Urinary bladder (tissue), 4 donors: Measurements from ENCODE around the gene PIGH. TPM values are rescaled to one million over a fixed set of nuclear protein-coding genes. Genes with fewer than 3 reads are reported as not detected.

Experiments used
- DNase-seq: peaks from one replicate; pipeline ENCODE4 v3.0.0-alpha.2; 2015; ENCODE audit errors: extremely low spot score
- H3K27ac ChIP-seq: one replicate; pipeline ENCODE4 v1.5.1; 2013; ENCODE audit warnings: low read depth, mild to moderate bottlenecking, moderate library complexity
- H3K36me3 ChIP-seq: one replicate; pipeline ENCODE4 v1.6.1; 2013; ENCODE audit warnings: mild to moderate bottlenecking, moderate library complexity; ENCODE audit not compliant: insufficient read depth
- H3K4me1 ChIP-seq: one replicate; pipeline ENCODE4 v1.6.1; 2013; ENCODE audit warnings: mild to moderate bottlenecking, moderate library complexity; ENCODE audit not compliant: insufficient read depth
- H3K4me3 ChIP-seq: one replicate; pipeline ENCODE4 v1.5.1; 2013; ENCODE audit warnings: low read depth, low read length
- WGBS: extraction: QIAGEN DNeasy Blood & Tissue Kit; methylation state at CpG from one replicate; pipeline ENCODE4 v1.1.7; 2013; 5-methylcytosine and 5-hydroxymethylcytosine counted together
- polyA plus RNA-seq: library from polyadenylated mRNA; stranded (reverse); fragments of 200-250 nt; gene quantifications from one replicate; pipeline ENCODE4 v1.2.3, GENCODE V29; 2013
- total RNA-seq: library from RNA; depleted of rRNA; stranded (reverse); fragments of >200 nt; gene quantifications from one replicate; pipeline ENCODE4 v1.2.3, GENCODE V29; 2014
- donor health status: healthy with polysubstance abuse.
- donor health status: healthy.

PIGH gene
- total RNA-seq (26.3 TPM), polyA plus RNA-seq (26.0 TPM)

GRCh38 chr14:67599698-67600561 is at the start of gene PIGH:
TSS of gene PIGH (minus strand) at chr14:67600268. CDS start at chr14:67600203, 65 bp downstream.
- 3% methylated on average over 77 of the region's 77 CpGs for WGBS
- peak; percentile 57 for DNase-seq
- peak within 1 kb of the TSS; percentile 90 for H3K27ac ChIP-seq
- H3K36me3 ChIP-seq = no peaks in the 10 kb centered on the region
- peak within 1 kb of the TSS; percentile 46 for H3K4me3 ChIP-seq
- no peaks in the 10 kb centered on the region for H3K4me1 ChIP-seq

DNA sequence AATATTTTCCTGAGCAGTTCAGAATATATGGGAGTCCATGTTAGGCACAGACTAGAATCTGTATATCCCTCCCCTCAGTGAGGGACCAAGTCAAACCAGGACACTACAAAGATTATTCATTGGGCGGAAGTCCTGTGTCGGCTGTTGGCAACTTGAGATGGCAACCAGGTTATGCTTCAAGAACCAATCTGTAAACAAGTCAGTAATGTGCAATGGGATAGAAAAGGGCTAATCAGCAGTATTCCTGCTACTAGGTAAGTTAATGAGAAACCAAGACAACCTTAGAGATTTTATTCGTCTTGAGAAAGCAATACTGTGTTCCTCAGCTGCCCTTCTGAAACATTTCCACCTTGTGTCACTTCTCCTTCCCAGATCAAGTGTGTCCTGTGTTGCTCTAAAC is 46.1 kb upstream of the PIGH start:
- 93% methylated on average over 3 of the region's 3 CpGs for WGBS
- peaks cover 1% of the 10 kb centered on the region for H3K36me3 ChIP-seq
- H3K4me3 ChIP-seq = no peak overlapping the region
- no peaks in the 10 kb centered on the region for H3K4me1 ChIP-seq
- DNase-seq = no peak
- no peak overlapping the region for H3K27ac ChIP-seq

GRCh38 chr14:67645414-67645813 is 45.3 kb upstream of the PIGH start:
- H3K4me1 ChIP-seq = no peaks in the 10 kb centered on the region
- 81% methylated on average over 5 of the region's 5 CpGs for WGBS
- DNase-seq = no peak
- H3K36me3 ChIP-seq = no peaks in the 10 kb centered on the region
- no peak overlapping the region for H3K4me3 ChIP-seq
- no peak overlapping the region for H3K27ac ChIP-seq

GRCh38 chr14:67644428-67644827 is 44.4 kb upstream of the PIGH start:
- WGBS = 54% methylated on average over 2 of the region's 2 CpGs
- Histone ChIP-seq H3K27ac (no peak overlapping the region), H3K4me1 (no peaks in the 10 kb centered on the region), H3K36me3 (no peaks in the 10 kb centered on the region), H3K4me3 (no peak overlapping the region)
- no peak for DNase-seq

DNA sequence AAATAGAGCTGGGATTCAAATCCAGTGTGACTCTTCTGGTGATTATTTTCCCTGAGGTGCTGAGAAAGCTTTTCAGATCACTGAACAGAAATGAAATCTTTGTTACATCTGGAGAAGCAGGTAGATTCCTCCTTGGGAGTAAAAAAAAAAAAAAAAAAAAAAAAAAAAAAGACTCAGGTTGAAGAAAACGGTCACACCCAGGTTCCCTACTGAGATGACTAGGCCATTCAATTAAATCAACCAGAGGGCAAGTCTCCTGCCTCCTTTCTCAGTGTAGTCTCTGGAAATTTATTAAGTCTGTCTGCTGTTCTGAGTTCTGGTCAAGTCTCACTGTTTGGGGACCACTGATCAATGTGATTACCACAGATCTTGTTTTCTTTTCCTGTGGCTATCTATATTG is 43.6 kb upstream of the PIGH start:
- 53% methylated on average over 1 of the region's 1 CpG for WGBS
- H3K27ac ChIP-seq = no peak overlapping the region

DNA sequence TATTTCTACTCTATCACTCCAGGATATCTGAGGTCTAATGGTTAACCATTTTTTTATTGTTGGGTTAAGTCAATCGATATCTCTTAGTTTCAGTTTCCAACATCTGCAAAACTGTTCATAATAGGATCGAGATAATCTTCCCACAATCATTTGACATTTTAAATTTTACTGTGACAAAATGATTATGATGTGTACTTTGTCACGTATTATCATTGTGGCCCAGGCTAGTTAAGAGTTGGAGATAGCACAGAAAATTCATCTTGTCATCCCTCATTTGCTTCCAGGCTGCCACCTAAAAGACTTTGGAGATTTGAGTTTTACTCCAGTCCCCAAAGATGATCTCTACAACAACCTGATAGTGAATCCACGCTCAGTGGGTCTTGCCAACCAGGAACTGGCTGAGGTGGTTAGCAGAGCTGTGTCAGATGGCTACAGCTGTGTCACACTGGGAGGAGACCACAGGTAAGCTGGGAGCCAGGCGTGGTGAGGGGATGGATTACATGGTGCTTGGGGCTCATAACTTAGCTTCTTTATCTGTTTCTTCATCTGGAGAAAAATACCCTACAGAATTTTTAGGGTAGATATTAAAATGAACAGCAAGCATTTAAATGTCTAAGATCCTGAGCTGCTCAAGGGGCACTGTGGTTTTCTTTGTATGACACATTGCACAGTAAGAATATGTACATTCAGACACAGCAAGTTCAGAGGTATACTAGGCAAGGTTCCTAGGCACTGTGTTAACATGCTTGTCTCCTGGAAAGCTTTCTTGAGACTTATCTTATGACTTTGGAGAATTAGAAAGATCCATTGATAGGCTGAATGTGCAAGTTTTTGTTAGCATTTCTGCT is 42.1 kb upstream of the PIGH start:
- no peak for DNase-seq
- H3K4me3 ChIP-seq = no peak overlapping the region
- no peaks in the 10 kb centered on the region for H3K4me1 ChIP-seq
- 87% methylated on average over 5 of the region's 5 CpGs for WGBS
- H3K27ac ChIP-seq = no peak overlapping the region
- H3K36me3 ChIP-seq = no peaks in the 10 kb centered on the region

More for the DNA sequence above, 43.6 kb upstream of the PIGH start:
- no peak for DNase-seq
- Histone ChIP-seq H3K36me3 (no peaks in the 10 kb centered on the region), H3K4me1 (no peaks in the 10 kb centered on the region), H3K4me3 (no peak overlapping the region)

GRCh38 chr14:67641480-67641879 is 41.4 kb upstream of the PIGH start:
- H3K36me3 ChIP-seq = no peaks in the 10 kb centered on the region
- no peak overlapping the region for H3K27ac ChIP-seq
- H3K4me1 ChIP-seq = no peaks in the 10 kb centered on the region
- no peak overlapping the region for H3K4me3 ChIP-seq
- DNase-seq = no peak
- WGBS = 100% methylated on average over 1 of the region's 1 CpG

GRCh38 chr14:67638642-67639041 is 38.6 kb upstream of the PIGH start:
- no peak for DNase-seq
- 85% methylated on average over 3 of the region's 3 CpGs for WGBS
- Histone ChIP-seq H3K4me1 (no peaks in the 10 kb centered on the region), H3K4me3 (no peak overlapping the region), H3K27ac (no peak overlapping the region), H3K36me3 (no peaks in the 10 kb centered on the region)

GRCh38 chr14:67636361-67636919 is 36.4 kb upstream of the PIGH start:
- H3K27ac ChIP-seq = no peak overlapping the region
- DNase-seq = no peak
- no peaks in the 10 kb centered on the region for H3K36me3 ChIP-seq
- WGBS = 68% methylated on average over 3 of the region's 3 CpGs
- no peak overlapping the region for H3K4me3 ChIP-seq
- no peaks in the 10 kb centered on the region for H3K4me1 ChIP-seq

DNA sequence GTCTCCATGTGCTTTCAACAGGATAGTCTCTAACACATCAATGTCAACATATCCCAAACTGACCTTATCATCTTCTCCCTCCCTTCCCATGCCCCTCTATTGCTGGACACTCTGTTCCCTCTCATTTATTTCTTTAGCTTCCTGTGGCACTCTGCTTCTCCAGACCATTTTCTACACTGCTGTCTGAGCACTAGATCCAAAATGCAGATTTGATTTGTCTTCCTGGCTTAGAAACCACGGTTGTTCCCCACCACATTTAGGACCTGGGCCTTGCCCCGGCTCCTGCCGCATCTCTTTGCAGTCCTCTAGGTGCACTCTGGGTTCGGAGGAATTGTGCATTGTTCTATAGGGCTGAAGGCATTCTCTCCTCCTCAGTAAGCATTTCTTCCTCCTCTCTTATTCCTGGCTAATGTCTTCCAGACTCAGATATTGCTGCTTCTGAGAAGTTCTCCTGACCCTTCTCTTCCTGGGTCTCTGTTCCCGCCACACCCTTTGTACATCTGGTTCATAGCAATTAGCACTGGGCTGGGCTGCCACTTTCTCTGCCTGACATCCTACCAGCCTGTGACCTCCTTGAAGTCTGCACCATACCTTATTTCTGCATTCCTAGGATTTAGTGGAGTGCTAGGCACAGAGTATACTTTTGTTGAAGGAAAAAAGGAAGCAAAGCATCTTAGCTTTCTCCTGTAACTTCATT is 33.5 kb upstream of the PIGH start:
- DNase-seq = no peak
- no peaks in the 10 kb centered on the region for H3K4me1 ChIP-seq
- H3K36me3 ChIP-seq = no peaks in the 10 kb centered on the region
- WGBS = 87% methylated on average over 5 of the region's 5 CpGs
- no peak overlapping the region for H3K4me3 ChIP-seq
- H3K27ac ChIP-seq = no peak overlapping the region

- H3K27ac ChIP-seq = no peak overlapping the region
- no peaks in the 10 kb centered on the region for H3K4me1 ChIP-seq
- 84% methylated on average over 5 of the region's 5 CpGs for WGBS
- DNase-seq = no peak
- H3K4me3 ChIP-seq = no peak overlapping the region
- H3K36me3 ChIP-seq = no peaks in the 10 kb centered on the region
Observed at GRCh38 chr14:67630938-67631337, 30.9 kb upstream of the PIGH start.

GRCh38 chr14:67630186-67630585 is 30.1 kb upstream of the PIGH start:
- Histone ChIP-seq H3K36me3 (no peaks in the 10 kb centered on the region), H3K27ac (no peak overlapping the region), H3K4me1 (no peaks in the 10 kb centered on the region), H3K4me3 (no peak overlapping the region)
- DNase-seq = no peak
- 94% methylated on average over 4 of the region's 4 CpGs for WGBS

- Histone ChIP-seq H3K4me1 (no peaks in the 10 kb centered on the region), H3K36me3 (no peaks in the 10 kb centered on the region), H3K27ac (no peak overlapping the region), H3K4me3 (no peak overlapping the region)
- DNase-seq = no peak
Observed at GRCh38 chr14:67627519-67627918, 27.5 kb upstream of the PIGH start.
